Choroid plexus epithelial cell (primary cell): ENCODE measurements around the gene LRIT3.

ENCODE experiments used
- DNase-seq: peaks from one replicate; pipeline ENCODE4 v3.0.0-alpha.2; 2010; ENCODE audit warnings: low read depth
- H3K4me3 ChIP-seq: 2 replicates; pipeline ENCODE4 v1.5.1; 2011; ENCODE audit warnings: low read depth, mild to moderate bottlenecking, control low read depth, low read length, moderate library complexity
- CTCF ChIP-seq: conservative IDR thresholded peaks from 2 replicates; pipeline ENCODE4 v1.5.1; 2011; ENCODE audit warnings: low read depth, mild to moderate bottlenecking, control low read depth, inconsistent platforms, low read length, moderate library complexity

Gene LRIT3

GRCh38 chr4:109908731-109909130, 60.8 kb downstream of the LRIT3 start:
- DNase-seq, result peak; percentile 7
- no peak for TF ChIP-seq CTCF
- no peak overlapping the region for H3K4me3 ChIP-seq

GRCh38 chr4:109910256-109910655, 62.3 kb downstream of the LRIT3 start:
- H3K4me3 ChIP-seq, result no peak overlapping the region
- TF ChIP-seq CTCF, result no peak
- no peak for DNase-seq

DNA sequence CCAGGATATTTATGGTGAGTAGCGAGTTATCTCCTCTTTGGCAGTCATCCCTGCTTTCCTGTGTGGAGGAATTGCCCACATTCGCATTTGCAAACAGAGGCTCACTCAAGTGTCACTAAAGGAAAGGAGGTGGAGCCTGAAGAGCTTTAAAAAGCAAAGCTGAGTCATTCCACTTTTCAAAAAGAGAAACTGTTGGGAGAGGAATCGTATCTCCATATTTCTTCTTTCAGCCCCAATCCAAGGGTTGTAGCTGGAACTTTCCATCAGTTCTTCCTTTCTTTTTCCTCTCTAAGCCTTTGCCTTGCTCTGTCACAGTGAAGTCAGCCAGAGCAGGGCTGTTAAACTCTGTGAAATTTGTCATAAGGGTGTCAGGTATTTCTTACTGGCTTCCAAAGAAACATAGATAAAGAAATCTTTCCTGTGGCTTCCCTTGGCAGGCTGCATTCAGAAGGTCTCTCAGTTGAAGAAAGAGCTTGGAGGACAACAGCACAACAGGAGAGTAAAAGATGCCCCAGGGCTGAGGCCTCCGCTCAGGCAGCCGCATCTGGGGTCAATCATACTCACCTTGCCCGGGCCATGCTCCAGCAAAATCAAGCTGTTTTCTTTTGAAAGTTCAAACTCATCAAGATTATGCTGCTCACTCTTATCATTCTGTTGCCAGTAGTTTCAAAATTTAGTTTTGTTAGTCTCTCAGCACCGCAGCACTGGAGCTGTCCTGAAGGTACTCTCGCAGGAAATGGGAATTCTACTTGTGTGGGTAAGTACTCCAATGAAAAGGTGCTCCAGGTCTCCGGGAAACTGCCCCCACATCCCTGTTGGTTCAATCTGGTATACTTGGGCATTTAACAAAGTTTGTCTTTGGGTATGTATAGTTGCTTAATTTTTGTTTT, 65.0 kb downstream of the LRIT3 start, which contains the start of gene EGF:
Gene EGF, plus strand, starts transcription at position 178 of the 890 bp plus-strand sequence. Its CDS starts 453 bp downstream, at position 631.
- no peak within 1 kb of the TSS for H3K4me3 ChIP-seq
- TF ChIP-seq CTCF, result no peak
- DNase-seq, result peak; percentile 49

DNA sequence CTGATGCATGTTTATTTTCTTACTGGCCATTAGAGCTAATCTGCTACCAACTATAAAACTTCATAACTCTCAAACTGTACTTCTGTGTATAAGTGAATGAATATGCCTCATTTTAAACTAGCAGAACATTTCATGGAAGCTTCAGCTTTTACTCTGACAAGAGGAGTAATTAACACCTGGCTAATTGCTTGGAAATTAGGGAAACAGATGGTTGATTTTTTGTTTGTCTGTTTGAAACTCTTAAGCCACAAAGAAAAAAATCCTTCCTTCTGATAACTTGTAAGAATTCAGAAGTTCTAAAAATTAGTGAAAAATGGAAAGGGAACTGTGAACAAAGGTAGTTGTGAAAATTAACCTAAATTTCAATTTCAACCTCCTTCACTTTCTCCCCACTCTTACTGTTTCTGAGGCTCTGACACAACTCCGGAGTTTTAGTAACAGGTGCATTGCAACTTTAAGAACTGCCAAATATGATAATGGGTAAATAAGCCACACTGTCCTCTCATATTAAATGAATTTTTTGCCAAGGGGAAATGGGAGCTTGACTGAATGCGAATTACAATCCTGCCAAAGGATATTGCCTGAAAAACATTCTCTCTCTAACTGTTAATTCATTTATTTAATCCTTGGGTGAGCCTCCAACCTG, 65.8 kb downstream of the LRIT3 start:
- no peak overlapping the region for H3K4me3 ChIP-seq
- TF ChIP-seq CTCF, result no peak
- no peak for DNase-seq

GRCh38 chr4:109914322-109914721, 66.4 kb downstream of the LRIT3 start:
- DNase-seq, result no peak
- TF ChIP-seq CTCF, result no peak
- H3K4me3 ChIP-seq, result no peak overlapping the region

GRCh38 chr4:109915385-109916026, 67.6 kb downstream of the LRIT3 start:
- DNase-seq, result no peak
- no peak overlapping the region for H3K4me3 ChIP-seq
- no peak for TF ChIP-seq CTCF
